ENCODE results near the gene PAK1IP1. TPM values are rescaled to one million over a fixed set of nuclear protein-coding genes. Genes with fewer than 3 reads are reported as not detected.
A peak's percentile ranks its signal among the peaks of the same experiment; 100 is the strongest.

The PAK1IP1 gene
- polyA plus RNA-seq, 1 donor = 15.2 TPM

- Histone ChIP-seq H3K9me3 (ENCODE audit: control insufficient read depth, low read depth, low read length) (peaks cover 5% of the 10 kb centered on the region), H3K4me3 (ENCODE audit: low read length) (peak overlapping the region; percentile 81)
- 50% methylated on average over 2 of the region's 11 CpGs for WGBS (ENCODE audit: insufficient coverage, low lambda C conversion rate)
Observed at GRCh38 chr6:10721850-10722569, 27.2 kb downstream of the PAK1IP1 start.

GRCh38 chr6:10722570-10722819 is 27.7 kb downstream of the PAK1IP1 start:
- peak overlapping the region; percentile 81 for H3K4me3 ChIP-seq (ENCODE audit: low read length)
- peak overlapping the region; percentile 94 for H3K27ac ChIP-seq (ENCODE audit: low read length)
- peaks cover 22% of the 10 kb centered on the region for H3K36me3 ChIP-seq (ENCODE audit: control insufficient read depth, insufficient read depth, low read length)
- H3K4me1 ChIP-seq (ENCODE audit: control insufficient read depth, insufficient read depth, low read length) = peaks cover 19% of the 10 kb centered on the region
- H3K27me3 ChIP-seq (ENCODE audit: control insufficient read depth, insufficient read depth, low read length) = no peaks in the 10 kb centered on the region
- no CpG with 5 or more reads among the region's 6 CpGs for WGBS (ENCODE audit: insufficient coverage, low lambda C conversion rate)
- no peak for DNase-seq
- peaks cover 5% of the 10 kb centered on the region for H3K9me3 ChIP-seq (ENCODE audit: control insufficient read depth, low read depth, low read length)

More at GRCh38 chr6:10721850-10722569, 27.2 kb downstream of the PAK1IP1 start:
- Histone ChIP-seq H3K36me3 (ENCODE audit: control insufficient read depth, insufficient read depth, low read length) (peaks cover 18% of the 10 kb centered on the region), H3K27ac (ENCODE audit: low read length) (peak overlapping the region; percentile 94), H3K27me3 (ENCODE audit: control insufficient read depth, insufficient read depth, low read length) (no peaks in the 10 kb centered on the region), H3K4me1 (ENCODE audit: control insufficient read depth, insufficient read depth, low read length) (peaks cover 19% of the 10 kb centered on the region)
- DNase-seq = no peak

GRCh38 chr6:10722820-10723566 is 28.2 kb downstream of the PAK1IP1 start, which contains the start of gene TMEM14C:
Gene TMEM14C, plus strand, starts transcription at chr6:10723070. Its CDS starts 1,544 bp downstream, at chr6:10724614.
- Histone ChIP-seq H3K9me3 (ENCODE audit: control insufficient read depth, low read depth, low read length) (peaks cover 5% of the 10 kb centered on the region), H3K4me1 (ENCODE audit: control insufficient read depth, insufficient read depth, low read length) (peaks cover 19% of the 10 kb centered on the region), H3K27me3 (ENCODE audit: control insufficient read depth, insufficient read depth, low read length) (no peaks in the 10 kb centered on the region), H3K27ac (ENCODE audit: low read length) (peak within 1 kb of the TSS; percentile 94), H3K36me3 (ENCODE audit: control insufficient read depth, insufficient read depth, low read length) (peaks cover 26% of the 10 kb centered on the region), H3K4me3 (ENCODE audit: low read length) (peak within 1 kb of the TSS; percentile 81)
- 0% methylated on average over 5 of the region's 55 CpGs for WGBS (ENCODE audit: insufficient coverage, low lambda C conversion rate)
- DNase-seq = peak; percentile 99 to 100

GRCh38 chr6:10723567-10723881 is 28.8 kb downstream of the PAK1IP1 start:
- H3K9me3 ChIP-seq (ENCODE audit: control insufficient read depth, low read depth, low read length) = peaks cover 5% of the 10 kb centered on the region
- H3K27ac ChIP-seq (ENCODE audit: low read length) = peak overlapping the region; percentile 94
- no peak for DNase-seq
- H3K36me3 ChIP-seq (ENCODE audit: control insufficient read depth, insufficient read depth, low read length) = peaks cover 31% of the 10 kb centered on the region
- WGBS (ENCODE audit: insufficient coverage, low lambda C conversion rate) = no CpG with 5 or more reads among the region's 7 CpGs
- H3K4me3 ChIP-seq (ENCODE audit: low read length) = peak overlapping the region; percentile 81
- H3K4me1 ChIP-seq (ENCODE audit: control insufficient read depth, insufficient read depth, low read length) = peaks cover 19% of the 10 kb centered on the region
- no peaks in the 10 kb centered on the region for H3K27me3 ChIP-seq (ENCODE audit: control insufficient read depth, insufficient read depth, low read length)

- peak in 1 of 2 donors; percentile 17 for DNase-seq
- Histone ChIP-seq H3K4me1 (ENCODE audit: control insufficient read depth, insufficient read depth, low read length) (peaks cover 19% of the 10 kb centered on the region), H3K4me3 (ENCODE audit: low read length) (no peak overlapping the region), H3K9me3 (ENCODE audit: control insufficient read depth, low read depth, low read length) (peaks cover 3% of the 10 kb centered on the region), H3K36me3 (ENCODE audit: control insufficient read depth, insufficient read depth, low read length) (peaks cover 46% of the 10 kb centered on the region), H3K27me3 (ENCODE audit: control insufficient read depth, insufficient read depth, low read length) (no peaks in the 10 kb centered on the region), H3K27ac (ENCODE audit: low read length) (no peak overlapping the region)
- no CpG with 5 or more reads among the region's 6 CpGs for WGBS (ENCODE audit: insufficient coverage, low lambda C conversion rate)
Observed at GRCh38 chr6:10725044-10725443, 30.3 kb downstream of the PAK1IP1 start.

- Histone ChIP-seq H3K27ac (ENCODE audit: low read length) (no peak overlapping the region), H3K9me3 (ENCODE audit: control insufficient read depth, low read depth, low read length) (no peaks in the 10 kb centered on the region), H3K4me1 (ENCODE audit: control insufficient read depth, insufficient read depth, low read length) (peaks cover 19% of the 10 kb centered on the region), H3K4me3 (ENCODE audit: low read length) (no peak overlapping the region), H3K36me3 (ENCODE audit: control insufficient read depth, insufficient read depth, low read length) (peaks cover 52% of the 10 kb centered on the region), H3K27me3 (ENCODE audit: control insufficient read depth, insufficient read depth, low read length) (no peaks in the 10 kb centered on the region)
- DNase-seq = no peak
- 100% methylated on average over 1 of the region's 9 CpGs for whole genome bisulfite sequencing (ENCODE audit: insufficient coverage, low lambda C conversion rate)
Observed at GRCh38 chr6:10725716-10726115, 30.9 kb downstream of the PAK1IP1 start.

GRCh38 chr6:10730254-10730653 is 35.5 kb downstream of the PAK1IP1 start:
- no peak overlapping the region for H3K27ac ChIP-seq (ENCODE audit: low read length)
- DNase-seq = no peak
- no peaks in the 10 kb centered on the region for H3K27me3 ChIP-seq (ENCODE audit: control insufficient read depth, insufficient read depth, low read length)
- H3K4me1 ChIP-seq (ENCODE audit: control insufficient read depth, insufficient read depth, low read length) = no peaks in the 10 kb centered on the region
- no peaks in the 10 kb centered on the region for H3K9me3 ChIP-seq (ENCODE audit: control insufficient read depth, low read depth, low read length)
- peaks cover 64% of the 10 kb centered on the region for H3K36me3 ChIP-seq (ENCODE audit: control insufficient read depth, insufficient read depth, low read length)
- 80% methylated on average over 2 of the region's 3 CpGs for WGBS (ENCODE audit: insufficient coverage, low lambda C conversion rate)
- H3K4me3 ChIP-seq (ENCODE audit: low read length) = no peak overlapping the region

- no peak for DNase-seq
- H3K4me1 ChIP-seq (ENCODE audit: control insufficient read depth, insufficient read depth, low read length) = no peaks in the 10 kb centered on the region
- H3K27me3 ChIP-seq (ENCODE audit: control insufficient read depth, insufficient read depth, low read length) = no peaks in the 10 kb centered on the region
- peaks cover 41% of the 10 kb centered on the region for H3K36me3 ChIP-seq (ENCODE audit: control insufficient read depth, insufficient read depth, low read length)
- no CpG with 5 or more reads among the region's 17 CpGs for WGBS (ENCODE audit: insufficient coverage, low lambda C conversion rate)
- no peak overlapping the region for H3K27ac ChIP-seq (ENCODE audit: low read length)
- no peak overlapping the region for H3K4me3 ChIP-seq (ENCODE audit: low read length)
- no peaks in the 10 kb centered on the region for H3K9me3 ChIP-seq (ENCODE audit: control insufficient read depth, low read depth, low read length)
Observed at GRCh38 chr6:10733151-10733715, 38.5 kb downstream of the PAK1IP1 start.

- no peaks in the 10 kb centered on the region for H3K27me3 ChIP-seq (ENCODE audit: control insufficient read depth, insufficient read depth, low read length)
- no peaks in the 10 kb centered on the region for H3K9me3 ChIP-seq (ENCODE audit: control insufficient read depth, low read depth, low read length)
- DNase-seq = no peak
- no peak overlapping the region for H3K4me3 ChIP-seq (ENCODE audit: low read length)
- no peaks in the 10 kb centered on the region for H3K4me1 ChIP-seq (ENCODE audit: control insufficient read depth, insufficient read depth, low read length)
- peaks cover 35% of the 10 kb centered on the region for H3K36me3 ChIP-seq (ENCODE audit: control insufficient read depth, insufficient read depth, low read length)
- no CpG with 5 or more reads among the region's 3 CpGs for WGBS (ENCODE audit: insufficient coverage, low lambda C conversion rate)
- no peak overlapping the region for H3K27ac ChIP-seq (ENCODE audit: low read length)
Observed at GRCh38 chr6:10733863-10734262, 39.1 kb downstream of the PAK1IP1 start.

GRCh38 chr6:10736731-10737130 is 42.0 kb downstream of the PAK1IP1 start:
- 100% methylated on average over 2 of the region's 2 CpGs for WGBS (ENCODE audit: insufficient coverage, low lambda C conversion rate)
- H3K9me3 ChIP-seq (ENCODE audit: control insufficient read depth, low read depth, low read length) = no peaks in the 10 kb centered on the region
- DNase-seq = no peak

More at GRCh38 chr6:10736731-10737130, 42.0 kb downstream of the PAK1IP1 start:
- Histone ChIP-seq H3K27me3 (ENCODE audit: control insufficient read depth, insufficient read depth, low read length) (no peaks in the 10 kb centered on the region), H3K27ac (ENCODE audit: low read length) (no peak overlapping the region), H3K4me3 (ENCODE audit: low read length) (no peak overlapping the region), H3K36me3 (ENCODE audit: control insufficient read depth, insufficient read depth, low read length) (peaks cover 14% of the 10 kb centered on the region), H3K4me1 (ENCODE audit: control insufficient read depth, insufficient read depth, low read length) (no peaks in the 10 kb centered on the region)
